ENCODE measurements around the gene RAB4A. TPM values are rescaled to one million over a fixed set of nuclear protein-coding genes. Genes with fewer than 3 reads are reported as not detected.

RAB4A gene
- total RNA-seq, 2 donors from 2014 or later = 24.5 to 32.8 TPM

DNA sequence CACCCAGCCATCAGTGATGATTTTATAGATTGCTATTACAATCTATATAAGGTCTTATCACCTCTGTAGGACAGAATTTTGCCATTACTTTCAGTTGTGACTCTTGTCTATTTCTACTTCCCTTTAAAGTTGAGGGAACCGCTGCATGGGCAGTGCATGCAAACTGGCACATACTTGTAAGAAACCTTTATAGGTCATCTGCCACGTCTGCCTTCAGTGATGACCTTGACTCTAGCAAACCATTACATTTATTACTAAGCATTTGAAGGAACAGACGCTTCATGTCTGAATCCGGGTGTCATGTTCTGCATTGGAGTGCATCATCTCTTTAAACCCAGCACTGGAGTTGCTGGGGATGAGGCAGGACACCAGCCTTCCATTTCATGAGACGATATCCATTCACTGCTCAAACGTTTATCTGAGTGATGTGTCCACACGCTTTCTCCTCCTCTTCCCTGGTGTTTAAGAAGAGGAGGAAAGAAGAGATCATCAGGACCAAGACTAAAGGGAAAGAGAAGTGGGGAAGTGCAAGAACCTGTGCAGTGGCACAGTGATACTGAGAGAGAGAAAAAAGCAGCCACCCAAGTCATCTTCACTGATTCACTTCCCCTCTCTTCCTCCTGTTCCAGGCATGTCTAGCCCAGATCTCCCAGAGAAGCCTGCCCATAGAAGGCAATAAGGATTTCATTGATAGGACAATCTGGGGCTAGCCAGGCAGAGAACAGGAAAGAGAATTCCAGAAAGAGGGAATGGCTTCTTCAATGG is 57.9 kb downstream of the RAB4A start:
- Mint-ChIP-seq H3K4me3 (no peak overlapping the region), H3K27me3 (no peaks in the 10 kb centered on the region), H3K27ac (no peak overlapping the region), H3K4me1 (ENCODE audit: low read depth in 2 of 2) (peaks cover 19 to 21% of the 10 kb centered on the region in 2 donors), H3K36me3 (peaks cover 7% of the 10 kb centered on the region), H3K9me3 (no peaks in the 10 kb centered on the region)
- DNase-seq (ENCODE audit: low spot score) = no peak
- no peak for ATAC-seq

- Mint-ChIP-seq H3K4me1 (ENCODE audit: low read depth in 2 of 2) (peaks cover 17 to 28% of the 10 kb centered on the region in 2 donors), H3K36me3 (peaks cover 6% of the 10 kb centered on the region), H3K9me3 (no peaks in the 10 kb centered on the region), H3K4me3 (no peak overlapping the region), H3K27me3 (no peaks in the 10 kb centered on the region), H3K27ac (no peak overlapping the region)
- ATAC-seq = no peak
- DNase-seq (ENCODE audit: low spot score) = no peak
These were observed 63.4 kb downstream of the RAB4A start for GRCh38 chr1:229334269-229334668.

- Mint-ChIP-seq H3K9me3 (no peaks in the 10 kb centered on the region), H3K27ac (no peak overlapping the region), H3K27me3 (no peaks in the 10 kb centered on the region), H3K4me3 (no peak overlapping the region), H3K4me1 (ENCODE audit: low read depth in 2 of 2) (peaks cover 22 to 32% of the 10 kb centered on the region in 2 donors), H3K36me3 (peaks cover 6% of the 10 kb centered on the region)
- no peak for ATAC-seq
- no peak for DNase-seq (ENCODE audit: low spot score)
These were observed 63.8 kb downstream of the RAB4A start for GRCh38 chr1:229334716-229335115.

DNA sequence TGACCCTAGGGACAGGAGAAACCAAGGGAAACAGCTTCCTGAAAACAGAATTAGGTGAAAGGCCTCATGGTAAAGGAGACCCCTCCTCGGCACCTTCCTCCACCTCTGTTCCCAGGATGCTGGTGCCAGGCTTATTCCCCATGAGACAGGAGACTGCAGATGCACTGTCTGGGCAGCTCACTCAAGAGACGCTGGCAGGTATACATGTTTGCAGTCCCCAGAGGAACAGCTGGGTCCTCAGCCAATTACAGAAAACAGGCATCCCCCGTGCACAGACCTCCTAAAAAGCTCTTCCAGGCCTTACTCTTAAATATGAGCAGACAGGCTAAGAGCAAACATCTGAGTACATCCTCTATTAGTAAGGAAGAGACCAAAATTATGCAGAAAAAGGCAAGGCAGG is 65.4 kb downstream of the RAB4A start:
- no peaks in the 10 kb centered on the region for H3K9me3 Mint-ChIP-seq
- peaks cover 6% of the 10 kb centered on the region for H3K36me3 Mint-ChIP-seq
- no peaks in the 10 kb centered on the region for H3K27me3 Mint-ChIP-seq
- no peak overlapping the region for H3K4me3 Mint-ChIP-seq
- no peak for DNase-seq (ENCODE audit: low spot score)
- peaks cover 26 to 44% of the 10 kb centered on the region in 2 donors for H3K4me1 Mint-ChIP-seq (ENCODE audit: low read depth in 2 of 2)
- ATAC-seq = no peak
- no peak overlapping the region for H3K27ac Mint-ChIP-seq

- peaks cover 35 to 56% of the 10 kb centered on the region in 2 donors for H3K4me1 Mint-ChIP-seq (ENCODE audit: low read depth in 2 of 2)
- H3K27ac Mint-ChIP-seq = no peak overlapping the region
- peaks cover 6% of the 10 kb centered on the region for H3K36me3 Mint-ChIP-seq
- H3K9me3 Mint-ChIP-seq = no peaks in the 10 kb centered on the region
- ATAC-seq (no peak), DNase-seq (ENCODE audit: low spot score) (no peak)
- peak overlapping the region; percentile 45 for H3K4me3 Mint-ChIP-seq
- no peaks in the 10 kb centered on the region for H3K27me3 Mint-ChIP-seq
These were observed 68.2 kb downstream of the RAB4A start for GRCh38 chr1:229339086-229339485.

DNA sequence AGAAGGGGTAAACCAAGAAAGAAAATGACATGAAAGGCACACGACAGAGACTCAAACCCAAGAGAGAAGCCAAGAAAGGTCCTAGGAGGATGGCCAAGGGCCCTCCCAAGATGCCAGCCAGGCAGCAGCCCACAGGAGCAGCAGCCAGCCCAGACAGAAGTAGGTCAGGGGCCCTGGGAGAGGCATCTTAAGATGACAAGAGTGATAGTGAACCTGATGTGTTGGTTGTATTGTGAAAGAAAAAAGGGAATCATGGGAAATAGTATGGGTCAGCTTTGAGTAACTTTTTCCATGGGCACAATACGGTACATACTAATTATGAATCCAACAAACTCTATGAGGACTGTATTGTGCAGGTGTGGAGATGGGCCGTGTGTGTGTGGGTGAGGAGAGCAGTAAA is 68.6 kb downstream of the RAB4A start:
- ATAC-seq (no peak), DNase-seq (ENCODE audit: low spot score) (no peak)
- Mint-ChIP-seq H3K9me3 (no peaks in the 10 kb centered on the region), H3K27ac (no peak overlapping the region), H3K4me3 (peak overlapping the region; percentile 45), H3K36me3 (peaks cover 2% of the 10 kb centered on the region), H3K27me3 (no peaks in the 10 kb centered on the region), H3K4me1 (ENCODE audit: low read depth in 2 of 2) (peaks cover 35 to 56% of the 10 kb centered on the region in 2 donors)

- peaks cover 2 to 9% of the 10 kb centered on the region in 2 donors for H3K27me3 Mint-ChIP-seq
- peak overlapping the region in 1 of 2 donors; percentile 15 for H3K27ac Mint-ChIP-seq
These were observed 69.6 kb downstream of the RAB4A start for GRCh38 chr1:229340496-229340895.

GRCh38 chr1:229341774-229342655 is 71.1 kb downstream of the RAB4A start:
- ATAC-seq = peak; percentile 93 to 96
- peaks cover 35 to 48% of the 10 kb centered on the region in 2 donors for H3K4me1 Mint-ChIP-seq (ENCODE audit: low read depth in 2 of 2)

More at GRCh38 chr1:229340496-229340895, 69.6 kb downstream of the RAB4A start:
- DNase-seq (ENCODE audit: low spot score) (no peak), ATAC-seq (no peak)
- Mint-ChIP-seq H3K36me3 (no peaks in the 10 kb centered on the region), H3K9me3 (no peaks in the 10 kb centered on the region), H3K4me3 (peak overlapping the region; percentile 58), H3K4me1 (ENCODE audit: low read depth in 2 of 2) (peaks cover 35 to 56% of the 10 kb centered on the region in 2 donors)

DNA sequence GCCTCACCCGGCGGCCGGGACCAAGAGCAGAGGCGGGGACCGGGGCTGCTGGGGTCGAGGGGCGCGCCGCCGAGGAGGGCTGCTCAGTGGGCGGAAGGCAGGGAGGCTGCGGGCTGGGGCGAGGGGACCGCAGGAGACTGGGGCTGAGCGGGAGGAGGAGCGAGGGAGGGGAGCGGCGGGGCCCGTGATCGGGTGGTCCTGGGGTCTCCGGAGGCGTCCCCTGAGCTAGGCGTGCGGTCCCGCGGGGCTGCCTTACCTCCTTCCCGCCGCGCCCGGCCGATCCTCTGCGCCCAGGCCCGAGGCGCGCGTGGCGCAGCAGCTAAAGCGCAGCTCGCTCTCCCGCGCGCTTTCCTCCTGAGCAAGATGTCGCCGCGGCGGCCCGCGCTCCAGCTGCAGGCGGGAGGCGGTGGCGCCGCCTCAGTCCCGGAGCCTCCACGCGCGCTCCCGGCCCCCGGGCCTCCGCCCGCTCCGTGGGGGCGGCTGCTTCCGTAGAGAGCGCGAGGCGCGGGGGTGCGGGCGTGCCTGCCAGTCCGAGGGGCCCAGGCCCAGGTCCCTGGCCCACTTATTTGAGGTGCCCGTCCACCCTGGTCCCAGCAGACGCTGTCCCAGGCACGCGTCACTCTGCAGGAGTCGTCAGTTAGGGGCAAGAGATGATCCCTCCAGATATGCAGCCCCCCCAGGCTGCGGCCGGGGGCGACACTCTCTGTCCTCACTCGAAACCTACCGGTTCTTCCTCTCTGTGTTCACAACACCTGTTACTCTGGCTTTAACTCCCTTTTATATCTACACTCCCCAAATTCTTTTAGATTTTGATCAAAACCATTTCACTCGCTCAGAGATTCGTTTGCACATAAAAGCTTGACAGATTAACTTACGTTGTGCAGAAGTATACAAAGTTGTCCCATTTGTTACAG is 72.0 kb downstream of the RAB4A start, which contains the start of gene CCSAP:
TSS of gene CCSAP (minus strand) at position 392 of the 914 bp plus-strand sequence. CDS start 582 bp downstream, outside the sequence.
- DNase-seq (ENCODE audit: low spot score) = peak; percentile 62
- no peaks in the 10 kb centered on the region for H3K36me3 Mint-ChIP-seq
- H3K9me3 Mint-ChIP-seq = no peaks in the 10 kb centered on the region
- peak within 1 kb of the TSS; percentile 45 to 76 for H3K27ac Mint-ChIP-seq
- peaks cover 28 to 39% of the 10 kb centered on the region in 2 donors for H3K4me1 Mint-ChIP-seq (ENCODE audit: low read depth in 2 of 2)
- ATAC-seq = peak; percentile 62 to 68
- peak within 1 kb of the TSS; percentile 98 for H3K4me3 Mint-ChIP-seq
- peaks cover 8 to 24% of the 10 kb centered on the region in 2 donors for H3K27me3 Mint-ChIP-seq

More at GRCh38 chr1:229341774-229342655, 71.1 kb downstream of the RAB4A start:
- H3K36me3 Mint-ChIP-seq = no peaks in the 10 kb centered on the region
- peak; percentile 84 for DNase-seq (ENCODE audit: low spot score)
- H3K27me3 Mint-ChIP-seq = peaks cover 8 to 15% of the 10 kb centered on the region in 2 donors
- H3K9me3 Mint-ChIP-seq = no peaks in the 10 kb centered on the region
- peak overlapping the region; percentile 98 for H3K4me3 Mint-ChIP-seq
- H3K27ac Mint-ChIP-seq = peak overlapping the region; percentile 76 to 82

GRCh38 chr1:229344139-229344538 is 73.2 kb downstream of the RAB4A start:
- H3K4me3 Mint-ChIP-seq = peak overlapping the region; percentile 98
- no peaks in the 10 kb centered on the region for H3K9me3 Mint-ChIP-seq
- ATAC-seq = no peak
- no peak for DNase-seq (ENCODE audit: low spot score)
- no peaks in the 10 kb centered on the region for H3K36me3 Mint-ChIP-seq
- peaks cover 8 to 26% of the 10 kb centered on the region in 2 donors for H3K27me3 Mint-ChIP-seq
- no peak overlapping the region for H3K27ac Mint-ChIP-seq
- peaks cover 21 to 29% of the 10 kb centered on the region in 2 donors for H3K4me1 Mint-ChIP-seq (ENCODE audit: low read depth in 2 of 2)

DNA sequence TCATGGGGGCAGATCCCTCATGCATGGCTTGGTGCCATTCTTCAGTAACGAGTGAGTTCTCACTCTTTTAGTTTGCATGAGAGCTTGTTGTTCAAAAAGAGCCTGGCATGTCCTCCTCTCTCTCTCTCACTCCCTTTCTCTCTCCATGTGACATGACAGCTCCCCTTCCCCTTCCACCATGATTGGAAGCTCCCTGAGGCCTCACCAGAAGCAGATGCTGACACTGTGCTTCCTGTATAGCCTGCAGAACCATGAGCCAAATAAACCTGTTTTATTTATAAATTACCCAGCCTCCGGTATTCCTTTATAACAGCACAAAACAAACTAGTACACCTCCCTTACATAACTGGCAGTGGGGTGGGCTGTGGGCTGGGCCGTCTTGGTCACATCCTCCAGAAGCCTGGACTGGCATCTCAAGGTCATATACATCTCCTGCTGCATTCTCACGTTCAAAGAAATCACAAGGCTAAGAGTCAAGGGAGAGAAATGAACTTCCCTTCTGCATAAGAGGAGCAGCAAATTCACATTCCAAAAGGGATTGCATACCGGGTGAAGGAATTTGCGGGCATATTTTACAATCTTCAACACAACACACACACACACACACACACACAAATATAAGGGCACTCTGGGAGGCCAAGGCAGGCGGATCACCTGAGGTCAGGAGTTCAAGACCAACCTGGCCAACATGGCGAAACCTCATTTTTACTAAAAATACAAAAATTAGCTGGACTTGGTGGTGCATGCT is 74.2 kb downstream of the RAB4A start:
- Mint-ChIP-seq H3K36me3 (no peaks in the 10 kb centered on the region), H3K4me3 (no peak overlapping the region), H3K27me3 (peaks cover 15 to 35% of the 10 kb centered on the region in 2 donors), H3K9me3 (no peaks in the 10 kb centered on the region), H3K4me1 (ENCODE audit: low read depth in 2 of 2) (peaks cover 16 to 19% of the 10 kb centered on the region in 2 donors), H3K27ac (no peak overlapping the region)
- DNase-seq (ENCODE audit: low spot score) = no peak
- no peak for ATAC-seq

DNA sequence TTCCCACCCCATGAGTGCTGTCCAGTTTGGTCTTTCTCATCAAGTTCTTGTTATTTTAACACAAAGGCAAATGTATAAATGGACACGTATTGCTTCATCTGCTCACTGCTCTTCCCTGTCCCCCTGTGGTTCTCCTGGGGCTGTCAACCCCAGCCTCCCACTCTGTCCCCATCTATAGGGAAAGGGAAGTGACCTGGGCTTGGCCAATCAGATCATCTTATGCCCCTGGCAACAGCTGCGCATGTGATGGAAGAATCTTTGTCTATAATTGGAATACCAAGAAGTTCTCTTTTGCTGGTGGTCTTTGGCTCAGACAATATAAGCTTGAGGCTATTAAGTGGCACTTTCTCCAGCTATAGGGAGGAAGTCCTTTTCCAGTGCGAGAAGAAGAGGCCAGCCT is 76.6 kb downstream of the RAB4A start:
- Mint-ChIP-seq H3K36me3 (no peaks in the 10 kb centered on the region), H3K4me3 (no peak overlapping the region), H3K27me3 (peaks cover 23 to 35% of the 10 kb centered on the region in 2 donors), H3K27ac (no peak overlapping the region), H3K9me3 (no peaks in the 10 kb centered on the region), H3K4me1 (ENCODE audit: low read depth in 2 of 2) (peaks cover 5 to 7% of the 10 kb centered on the region in 2 donors)
- ATAC-seq = no peak
- DNase-seq (ENCODE audit: low spot score) = no peak
